NB4 (cell line): Measurements from ENCODE around the gene TPST2.

Experiments
- DNase-seq: peaks from one replicate; pipeline ENCODE4 v3.0.0; 2010; ENCODE audit warnings: low read depth
- H3K4me3 ChIP-seq: one replicate; pipeline ENCODE4 v1.5.1; 2011; ENCODE audit warnings: mild to moderate bottlenecking, low read depth, low read length, moderate library complexity
- MYC ChIP-seq: IDR thresholded peaks from 2 replicates; pipeline ENCODE4 v1.6.1; 2011; ENCODE audit warnings: low read depth, low read length
- POLR2A ChIP-seq: IDR thresholded peaks from 2 replicates; pipeline ENCODE4 v1.6.1; 2011; ENCODE audit warnings: mild to moderate bottlenecking; ENCODE audit not compliant: insufficient read length; ENCODE audit errors: extremely low read depth
- TF ChIP-seq, protein P1 (sequence below): IDR thresholded peaks from 2 replicates; pipeline ENCODE4 v1.6.1; 2011; ENCODE audit warnings: low read depth, low read length
- TF ChIP-seq, protein P2 (sequence below): IDR thresholded peaks from one replicate; pipeline ENCODE4 v1.5.1; 2012; ENCODE audit warnings: low read depth, low read length

TPST2 gene

DNA sequence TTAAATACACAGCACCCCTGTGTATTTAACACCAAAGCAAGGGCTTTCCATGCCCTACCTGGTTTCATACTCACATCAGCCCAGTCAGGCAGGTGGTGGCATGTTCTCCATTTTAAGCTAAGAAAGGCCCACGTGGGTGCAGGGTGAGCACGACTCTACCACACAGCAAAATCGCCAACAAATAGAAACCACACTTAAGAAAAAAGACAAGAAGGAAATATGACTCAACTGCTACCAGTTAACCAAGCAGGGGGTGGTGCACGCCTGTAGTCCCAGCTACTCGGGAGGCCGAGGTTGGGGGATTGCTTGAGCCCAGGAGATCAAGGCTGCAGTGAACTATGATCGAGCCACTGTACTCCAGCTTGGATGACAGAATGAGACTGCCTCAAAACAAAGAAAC is 42.5 kb downstream of the TPST2 start:
- peak; percentile 48 for DNase-seq
- TF ChIP-seq, protein P1, sequence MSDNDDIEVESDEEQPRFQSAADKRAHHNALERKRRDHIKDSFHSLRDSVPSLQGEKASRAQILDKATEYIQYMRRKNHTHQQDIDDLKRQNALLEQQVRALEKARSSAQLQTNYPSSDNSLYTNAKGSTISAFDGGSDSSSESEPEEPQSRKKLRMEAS: no peak
- TF ChIP-seq POLR2A (no peak), MYC (no peak)
- TF ChIP-seq, protein P2, sequence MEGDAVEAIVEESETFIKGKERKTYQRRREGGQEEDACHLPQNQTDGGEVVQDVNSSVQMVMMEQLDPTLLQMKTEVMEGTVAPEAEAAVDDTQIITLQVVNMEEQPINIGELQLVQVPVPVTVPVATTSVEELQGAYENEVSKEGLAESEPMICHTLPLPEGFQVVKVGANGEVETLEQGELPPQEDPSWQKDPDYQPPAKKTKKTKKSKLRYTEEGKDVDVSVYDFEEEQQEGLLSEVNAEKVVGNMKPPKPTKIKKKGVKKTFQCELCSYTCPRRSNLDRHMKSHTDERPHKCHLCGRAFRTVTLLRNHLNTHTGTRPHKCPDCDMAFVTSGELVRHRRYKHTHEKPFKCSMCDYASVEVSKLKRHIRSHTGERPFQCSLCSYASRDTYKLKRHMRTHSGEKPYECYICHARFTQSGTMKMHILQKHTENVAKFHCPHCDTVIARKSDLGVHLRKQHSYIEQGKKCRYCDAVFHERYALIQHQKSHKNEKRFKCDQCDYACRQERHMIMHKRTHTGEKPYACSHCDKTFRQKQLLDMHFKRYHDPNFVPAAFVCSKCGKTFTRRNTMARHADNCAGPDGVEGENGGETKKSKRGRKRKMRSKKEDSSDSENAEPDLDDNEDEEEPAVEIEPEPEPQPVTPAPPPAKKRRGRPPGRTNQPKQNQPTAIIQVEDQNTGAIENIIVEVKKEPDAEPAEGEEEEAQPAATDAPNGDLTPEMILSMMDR: no peak
- no peak overlapping the region for H3K4me3 ChIP-seq

DNA sequence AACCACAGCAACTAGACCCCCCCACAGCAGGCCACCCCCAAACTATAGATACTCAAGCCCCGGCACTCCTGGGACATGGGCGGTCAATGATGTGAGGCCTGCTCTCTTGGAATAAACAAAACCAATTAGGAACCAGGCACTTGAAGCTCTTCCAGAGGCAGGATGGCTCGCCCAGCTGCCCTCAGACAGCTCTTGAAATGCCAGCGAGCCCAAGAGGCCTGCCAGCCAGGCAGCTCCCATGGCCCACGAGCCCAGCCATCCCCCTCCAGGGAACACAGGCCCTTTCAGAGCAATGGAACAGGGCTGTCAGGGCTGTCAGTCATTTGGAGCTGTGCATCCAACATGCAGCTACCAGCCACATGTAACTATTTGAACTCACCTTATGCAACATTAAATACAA is 43.6 kb downstream of the TPST2 start:
- TF ChIP-seq, protein P1: no peak
- TF ChIP-seq POLR2A: no peak
- DNase-seq: no peak
- no peak overlapping the region for H3K4me3 ChIP-seq

DNA sequence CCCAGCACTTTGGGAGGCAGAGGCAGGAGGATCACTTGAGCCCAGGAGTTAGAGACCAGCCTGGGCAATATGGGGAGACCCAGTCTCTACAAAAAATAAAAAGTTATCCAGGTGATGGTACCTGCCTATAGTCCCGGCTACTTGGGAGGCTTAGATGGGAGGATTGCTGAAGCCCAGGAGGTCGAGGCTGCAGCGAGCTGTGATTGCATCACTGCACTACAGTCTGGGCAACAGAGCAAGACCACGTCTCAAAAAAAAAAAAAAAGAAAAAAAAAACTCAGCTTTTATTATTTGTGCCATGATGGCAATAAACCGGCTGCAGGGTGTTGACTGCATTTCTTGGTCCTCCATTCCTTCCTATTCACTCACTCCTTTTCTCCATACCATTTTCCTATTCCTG is 44.1 kb downstream of the TPST2 start:
- no peak for DNase-seq
- TF ChIP-seq, protein P1: no peak
- TF ChIP-seq, protein P2: no peak
- TF ChIP-seq MYC (no peak), POLR2A (no peak)
- H3K4me3 ChIP-seq: no peak overlapping the region

DNA sequence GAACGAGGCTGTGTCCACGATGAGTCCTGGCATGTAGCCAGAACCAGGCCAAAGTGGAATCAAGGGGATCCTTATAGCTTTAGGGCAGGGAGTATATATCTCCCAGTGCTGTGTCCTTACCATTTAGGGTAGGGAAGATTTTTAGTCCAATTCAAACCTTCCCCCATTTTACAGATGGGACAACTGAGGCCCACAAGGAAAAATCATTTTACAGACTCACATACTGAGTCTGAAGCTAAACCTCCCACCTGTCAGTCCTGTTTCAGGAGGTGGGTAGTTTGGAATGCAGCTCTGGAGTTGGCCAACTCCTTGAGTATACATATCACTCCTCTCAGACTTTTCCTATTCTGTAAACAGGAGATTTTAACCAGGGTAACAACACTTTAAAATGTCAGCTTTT is 44.5 kb downstream of the TPST2 start:
- TF ChIP-seq, protein P1: no peak
- TF ChIP-seq POLR2A: no peak
- no peak for TF ChIP-seq MYC
- TF ChIP-seq, protein P2: no peak
- no peak overlapping the region for H3K4me3 ChIP-seq
- DNase-seq: no peak

DNA sequence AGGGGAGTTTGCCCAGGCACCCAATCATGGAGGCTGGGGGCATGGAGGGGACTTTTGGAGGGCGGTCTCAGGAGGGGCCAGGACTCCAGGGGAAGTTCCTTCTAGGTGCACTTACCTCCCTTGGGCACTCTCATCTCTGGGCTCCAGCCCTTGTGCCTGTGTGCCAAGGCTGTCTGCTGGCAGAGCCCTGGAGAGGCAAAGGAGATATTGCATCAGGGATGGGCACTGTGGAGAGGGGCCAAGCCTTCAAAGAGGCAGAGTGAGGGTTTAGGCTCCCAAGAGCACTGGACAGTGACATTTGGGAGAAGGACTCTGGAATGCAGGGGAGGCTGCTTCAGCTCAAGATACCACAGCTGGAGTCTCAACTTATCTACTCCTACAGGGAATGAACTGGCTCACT is 45.4 kb downstream of the TPST2 start:
- H3K4me3 ChIP-seq: no peak overlapping the region
- DNase-seq: no peak
- TF ChIP-seq POLR2A (no peak), MYC (no peak)
- TF ChIP-seq, protein P1: no peak
- TF ChIP-seq, protein P2: no peak

DNA sequence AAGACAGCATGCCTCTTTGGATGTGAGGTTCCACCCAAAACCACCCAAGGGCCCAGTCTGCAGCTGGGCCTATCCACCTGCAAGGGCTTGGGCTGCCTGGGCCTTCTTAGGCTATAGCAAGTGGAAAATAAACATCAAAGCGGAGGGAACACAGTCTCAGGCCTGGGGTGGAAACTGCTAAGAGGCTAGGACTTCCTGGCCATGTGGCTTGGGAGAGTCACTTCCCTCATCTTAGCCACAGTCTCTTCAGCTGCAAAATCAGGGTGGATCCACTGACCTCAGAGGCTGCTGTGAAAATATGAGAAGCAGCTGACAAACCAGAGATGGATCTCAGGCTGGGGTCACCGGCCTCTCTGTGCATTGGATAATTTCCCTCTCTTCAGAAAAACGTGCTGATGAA is 47.1 kb downstream of the TPST2 start:
- H3K4me3 ChIP-seq: no peak overlapping the region
- DNase-seq: peak; percentile 40
- TF ChIP-seq MYC (no peak), POLR2A (no peak)
- TF ChIP-seq, protein P1: no peak
- TF ChIP-seq, protein P2: no peak
